Fibroblast of skin of scalp (primary cell): Measurements from ENCODE around the gene FAM53A.
"Not testable (repeated sequence)": the region's sequence is repeated elsewhere in the genome, so short reads cannot be mapped to it uniquely, and the experiment has no call there.

Experiments used
- DNase-seq: peaks from one replicate; pipeline ENCODE4 v3.0.0-alpha.2; 2013

Gene FAM53A

GRCh38 chr4:1622238-1622637 is 61.9 kb downstream of the FAM53A start:
- no peak for DNase-seq

- no peak for DNase-seq
Observed at GRCh38 chr4:1621526-1621925, 62.6 kb downstream of the FAM53A start.

GRCh38 chr4:1619151-1619672 is 64.9 kb downstream of the FAM53A start:
- DNase-seq: no peak

- DNase-seq: no peak
Observed at GRCh38 chr4:1618438-1618837, 65.7 kb downstream of the FAM53A start.

- no peak for DNase-seq
Observed at GRCh38 chr4:1616557-1616930, 67.6 kb downstream of the FAM53A start.

GRCh38 chr4:1615786-1616556 is 68.1 kb downstream of the FAM53A start:
- no peak for DNase-seq

- DNase-seq: no peak
Observed at GRCh38 chr4:1614854-1615595, 69.1 kb downstream of the FAM53A start.

- no peak for DNase-seq
Observed at GRCh38 chr4:1614502-1614853, 69.6 kb downstream of the FAM53A start.

GRCh38 chr4:1614049-1614448 is 70.1 kb downstream of the FAM53A start:
- no peak for DNase-seq

GRCh38 chr4:1613099-1613495 is 71.0 kb downstream of the FAM53A start:
- no peak for DNase-seq

GRCh38 chr4:1612278-1613098 is 71.6 kb downstream of the FAM53A start:
- no peak for DNase-seq

GRCh38 chr4:1611501-1611870 is 72.6 kb downstream of the FAM53A start:
- DNase-seq: no peak

GRCh38 chr4:1610791-1611500 is 73.2 kb downstream of the FAM53A start:
- DNase-seq: no peak

GRCh38 chr4:1609901-1610790 is 74.0 kb downstream of the FAM53A start:
- no peak for DNase-seq

GRCh38 chr4:1608821-1609500 is 75.2 kb downstream of the FAM53A start:
- no peak for DNase-seq

- no peak for DNase-seq
Observed at GRCh38 chr4:1608196-1608820, 75.8 kb downstream of the FAM53A start.

- DNase-seq: not testable (repeated sequence)
Observed at GRCh38 chr4:1607436-1608195, 76.5 kb downstream of the FAM53A start.

GRCh38 chr4:1604706-1605205 is 79.4 kb downstream of the FAM53A start:
- DNase-seq: no peak

GRCh38 chr4:1604181-1604705 is 79.9 kb downstream of the FAM53A start:
- no peak for DNase-seq
